MG63 (cell line): ENCODE results near the gene VSIG10. TPM values are rescaled to one million over a fixed set of nuclear protein-coding genes. Genes with fewer than 3 reads are reported as not detected.
"Not testable (repeated sequence)": the region's sequence is repeated elsewhere in the genome, so short reads cannot be mapped to it uniquely, and the experiment has no call there.

ENCODE experiments used
- DNase-seq: peaks from one replicate; pipeline ENCODE4 v3.0.0-alpha.2; 2020
- H3K27me3 ChIP-seq: fragments of 250-450 bp; sonication (Bioruptor Pico); 2 replicates; pipeline ENCODE4 v1.5.1; 2020; ENCODE audit warnings: mild to moderate bottlenecking, moderate library complexity
- H3K36me3 ChIP-seq: fragments of 250-450 bp; sonication (Bioruptor Pico); 2 replicates; pipeline ENCODE4 v1.5.1; 2020; ENCODE audit warnings: mild to moderate bottlenecking, moderate library complexity
- H3K4me3 ChIP-seq: fragments of 250-450 bp; sonication (Bioruptor Pico); 2 replicates; pipeline ENCODE4 v1.5.1; 2020; ENCODE audit warnings: mild to moderate bottlenecking, moderate library complexity
- H3K9me3 ChIP-seq: fragments of 250-450 bp; sonication (Bioruptor Pico); 2 replicates; pipeline ENCODE4 v1.5.1; 2020; ENCODE audit warnings: mild to moderate bottlenecking, moderate library complexity
- total RNA-seq: library from RNA; depleted of rRNA; stranded (reverse); fragments of >200 nt; shearing (Covaris generic); gene quantifications from 2 replicates; pipeline ENCODE4 v1.2.3, GENCODE V29; 2014; ENCODE audit warnings: low replicate concordance

VSIG10 gene
- total RNA-seq, 1 experiment from 2014 or later, result 23.9 TPM

GRCh38 chr12:118122264-118122663 lies 18.5 kb upstream of the VSIG10 start:
- Histone ChIP-seq H3K4me3 (no peak overlapping the region), H3K27me3 (no peaks in the 10 kb centered on the region), H3K9me3 (no peaks in the 10 kb centered on the region), H3K36me3 (no peaks in the 10 kb centered on the region)
- no peak for DNase-seq

- Histone ChIP-seq H3K4me3 (no peak overlapping the region), H3K27me3 (no peaks in the 10 kb centered on the region), H3K36me3 (peaks cover 6% of the 10 kb centered on the region; the same call in 1 of the 2 replicates), H3K9me3 (no peaks in the 10 kb centered on the region)
- DNase-seq, result peak; percentile 51
Observed at GRCh38 chr12:118120579-118121363, 17.0 kb upstream of the VSIG10 start.

GRCh38 chr12:118119449-118119879 lies 15.7 kb upstream of the VSIG10 start:
- no peaks in the 10 kb centered on the region for H3K9me3 ChIP-seq
- H3K36me3 ChIP-seq, result peaks cover 6% of the 10 kb centered on the region; the same call in 1 of the 2 replicates
- no peaks in the 10 kb centered on the region for H3K27me3 ChIP-seq
- no peak overlapping the region for H3K4me3 ChIP-seq
- DNase-seq, result no peak

- Histone ChIP-seq H3K9me3 (no peaks in the 10 kb centered on the region), H3K4me3 (no peak overlapping the region), H3K27me3 (no peaks in the 10 kb centered on the region), H3K36me3 (no peaks in the 10 kb centered on the region)
- DNase-seq, result no peak
Observed at GRCh38 chr12:118109088-118109487, 5.3 kb upstream of the VSIG10 start.

GRCh38 chr12:118107694-118108093 lies 3.9 kb upstream of the VSIG10 start:
- no peak for DNase-seq

GRCh38 chr12:118107011-118107410 lies 3.2 kb upstream of the VSIG10 start:
- Histone ChIP-seq H3K27me3 (no peaks in the 10 kb centered on the region), H3K9me3 (no peaks in the 10 kb centered on the region), H3K4me3 (no peak overlapping the region), H3K36me3 (no peaks in the 10 kb centered on the region)
- no peak for DNase-seq

More at GRCh38 chr12:118107694-118108093, 3.9 kb upstream of the VSIG10 start:
- H3K9me3 ChIP-seq, result no peaks in the 10 kb centered on the region
- H3K4me3 ChIP-seq, result no peak overlapping the region
- H3K36me3 ChIP-seq, result no peaks in the 10 kb centered on the region
- no peaks in the 10 kb centered on the region for H3K27me3 ChIP-seq

GRCh38 chr12:118103201-118103600 lies 610 bp downstream of the VSIG10 start:
- H3K27me3 ChIP-seq, result no peaks in the 10 kb centered on the region
- H3K4me3 ChIP-seq, result peak overlapping the region; percentile 68
- H3K9me3 ChIP-seq, result no peaks in the 10 kb centered on the region
- no peak for DNase-seq
- H3K36me3 ChIP-seq, result no peaks in the 10 kb centered on the region

- no peaks in the 10 kb centered on the region for H3K27me3 ChIP-seq
- no peaks in the 10 kb centered on the region for H3K36me3 ChIP-seq
- DNase-seq, result no peak
- no peaks in the 10 kb centered on the region for H3K9me3 ChIP-seq
- peak overlapping the region; percentile 68 for H3K4me3 ChIP-seq
Observed at GRCh38 chr12:118102609-118103008, 1.2 kb downstream of the VSIG10 start.

GRCh38 chr12:118102070-118102469 lies 1.7 kb downstream of the VSIG10 start:
- Histone ChIP-seq H3K4me3 (no peak overlapping the region), H3K9me3 (no peaks in the 10 kb centered on the region), H3K27me3 (no peaks in the 10 kb centered on the region), H3K36me3 (no peaks in the 10 kb centered on the region)
- peak; percentile 54 for DNase-seq

GRCh38 chr12:118101051-118101450 lies 2.8 kb downstream of the VSIG10 start:
- H3K9me3 ChIP-seq, result no peaks in the 10 kb centered on the region
- H3K36me3 ChIP-seq, result no peaks in the 10 kb centered on the region
- DNase-seq, result no peak
- H3K27me3 ChIP-seq, result no peaks in the 10 kb centered on the region
- no peak overlapping the region for H3K4me3 ChIP-seq

GRCh38 chr12:118098911-118099671 lies 4.7 kb downstream of the VSIG10 start:
- Histone ChIP-seq H3K36me3 (no peaks in the 10 kb centered on the region), H3K4me3 (no peak overlapping the region), H3K9me3 (no peaks in the 10 kb centered on the region), H3K27me3 (no peaks in the 10 kb centered on the region)
- no peak for DNase-seq

GRCh38 chr12:118098401-118098800 lies 5.4 kb downstream of the VSIG10 start:
- Histone ChIP-seq H3K36me3 (no peaks in the 10 kb centered on the region), H3K27me3 (no peaks in the 10 kb centered on the region), H3K4me3 (no peak overlapping the region), H3K9me3 (no peaks in the 10 kb centered on the region)
- no peak for DNase-seq

- Histone ChIP-seq H3K27me3 (no peaks in the 10 kb centered on the region), H3K36me3 (no peaks in the 10 kb centered on the region), H3K4me3 (no peak overlapping the region), H3K9me3 (no peaks in the 10 kb centered on the region)
- DNase-seq, result no peak
Observed at GRCh38 chr12:118094039-118094438, 9.8 kb downstream of the VSIG10 start.

GRCh38 chr12:118089782-118090181 lies 14.0 kb downstream of the VSIG10 start:
- Histone ChIP-seq H3K4me3 (no peak overlapping the region), H3K27me3 (no peaks in the 10 kb centered on the region), H3K36me3 (no peaks in the 10 kb centered on the region), H3K9me3 (no peaks in the 10 kb centered on the region)
- DNase-seq, result no peak

- Histone ChIP-seq H3K36me3 (peaks cover 8% of the 10 kb centered on the region), H3K9me3 (no peaks in the 10 kb centered on the region), H3K4me3 (no peak overlapping the region), H3K27me3 (no peaks in the 10 kb centered on the region)
- DNase-seq, result no peak
Observed at GRCh38 chr12:118082161-118082560, 21.6 kb downstream of the VSIG10 start.

- not testable (repeated sequence) for H3K9me3 ChIP-seq, H3K36me3 ChIP-seq, DNase-seq, H3K27me3 ChIP-seq, H3K4me3 ChIP-seq
Observed at GRCh38 chr12:118081521-118081920, 22.3 kb downstream of the VSIG10 start.

GRCh38 chr12:118073768-118074167 lies 30.0 kb downstream of the VSIG10 start:
- no peaks in the 10 kb centered on the region for H3K27me3 ChIP-seq
- no peak overlapping the region for H3K4me3 ChIP-seq
- peaks cover 8% of the 10 kb centered on the region for H3K36me3 ChIP-seq
- no peaks in the 10 kb centered on the region for H3K9me3 ChIP-seq
- no peak for DNase-seq

GRCh38 chr12:118070650-118071049 lies 33.2 kb downstream of the VSIG10 start:
- Histone ChIP-seq H3K36me3 (no peaks in the 10 kb centered on the region), H3K9me3 (no peaks in the 10 kb centered on the region), H3K4me3 (no peak overlapping the region), H3K27me3 (no peaks in the 10 kb centered on the region)
- no peak for DNase-seq
